H9 (cell line): ENCODE results near the gene CXCL9. TPM values are rescaled to one million over a fixed set of nuclear protein-coding genes. Genes with fewer than 3 reads are reported as not detected.

ENCODE experiments used
- DNase-seq: peaks from one replicate; pipeline ENCODE4 v3.0.0-alpha.2; 2017
- H2AFZ ChIP-seq: one replicate; pipeline ENCODE4 v1.6.1; 2013; ENCODE audit warnings: mild to moderate bottlenecking, low read length, control low read depth, moderate library complexity
- H2AK5ac ChIP-seq: 2 replicates; pipeline ENCODE4 v1.6.1; 2013; ENCODE audit warnings: low read length, control low read depth, mixed read lengths; ENCODE audit not compliant: insufficient read length
- H2BK120ac ChIP-seq: one replicate; pipeline ENCODE4 v1.6.1; 2013; ENCODE audit warnings: low read depth, mild to moderate bottlenecking, low read length, control low read depth, inconsistent platforms; ENCODE audit not compliant: poor library complexity, severe bottlenecking
- H2BK12ac ChIP-seq: 2 replicates; pipeline ENCODE4 v1.6.1; 2013; ENCODE audit warnings: low read length, control low read depth, mixed read lengths, low read depth; ENCODE audit not compliant: insufficient read length
- H2BK15ac ChIP-seq: 2 replicates; pipeline ENCODE4 v1.6.1; 2013; ENCODE audit warnings: low read depth, low read length, control low read depth
- H2BK20ac ChIP-seq: one replicate; pipeline ENCODE4 v1.6.1; 2013; ENCODE audit warnings: low read depth, mild to moderate bottlenecking, low read length, control low read depth, inconsistent platforms; ENCODE audit not compliant: poor library complexity, severe bottlenecking
- H2BK5ac ChIP-seq: 2 replicates; pipeline ENCODE4 v1.6.1; 2013; ENCODE audit warnings: low read length, control low read depth, mixed read lengths; ENCODE audit not compliant: insufficient read length
- H3K14ac ChIP-seq: 2 replicates; pipeline ENCODE4 v1.6.1; 2013; ENCODE audit warnings: low read length, control low read depth; ENCODE audit not compliant: insufficient read depth
- H3K18ac ChIP-seq: 2 replicates; pipeline ENCODE4 v1.6.1; 2013; ENCODE audit warnings: low read depth, mild to moderate bottlenecking, mixed read lengths, low read length, control low read depth; ENCODE audit not compliant: insufficient read length
- H3K23ac ChIP-seq: 2 replicates; pipeline ENCODE4 v1.6.1; 2013; ENCODE audit warnings: low read length, control low read depth, mixed read lengths, low read depth; ENCODE audit not compliant: insufficient read length
- H3K23me2 ChIP-seq: 2 replicates; pipeline ENCODE4 v1.6.1; 2013; ENCODE audit warnings: low read depth, mild to moderate bottlenecking, mixed read lengths, low read length, control low read depth; ENCODE audit not compliant: insufficient read length, poor library complexity, severe bottlenecking
- H3K27ac ChIP-seq: 2 replicates; pipeline ENCODE4 v1.5.1; 2013; ENCODE audit warnings: low read length, control low read depth, mixed read lengths, low read depth; ENCODE audit not compliant: insufficient read length
- H3K27me3 ChIP-seq: 2 replicates; pipeline ENCODE4 v1.6.1; 2013; ENCODE audit warnings: low read length, control low read depth, inconsistent platforms; ENCODE audit not compliant: insufficient read depth
- H3K4ac ChIP-seq: 2 replicates; pipeline ENCODE4 v1.6.1; 2013; ENCODE audit warnings: low read depth, mild to moderate bottlenecking, control low read depth, inconsistent platforms, low read length, moderate library complexity
- H3K4me1 ChIP-seq: 2 replicates; pipeline ENCODE4 v1.6.1; 2013; ENCODE audit warnings: low read length, control low read depth, inconsistent platforms; ENCODE audit not compliant: insufficient read depth
- H3K4me2 ChIP-seq: 2 replicates; pipeline ENCODE4 v1.6.1; 2013; ENCODE audit warnings: low read length, control low read depth, mixed read lengths; ENCODE audit not compliant: insufficient read length, insufficient read depth
- H3K56ac ChIP-seq: 2 replicates; pipeline ENCODE4 v1.6.1; 2013; ENCODE audit warnings: low read depth, mild to moderate bottlenecking, mixed read lengths, low read length, control low read depth; ENCODE audit not compliant: insufficient read length
- H3K79me1 ChIP-seq: 2 replicates; pipeline ENCODE4 v1.6.1; 2013; ENCODE audit warnings: low read depth, mild to moderate bottlenecking, moderate library complexity, low read length, control low read depth, inconsistent platforms; ENCODE audit not compliant: insufficient read depth, poor library complexity, severe bottlenecking
- H3K79me2 ChIP-seq: 2 replicates; pipeline ENCODE4 v1.6.1; 2013; ENCODE audit warnings: low read length, control low read depth, inconsistent platforms; ENCODE audit not compliant: insufficient read depth
- H3K9ac ChIP-seq: 2 replicates; pipeline ENCODE4 v1.6.1; 2013; ENCODE audit warnings: low read length, control low read depth, mixed read lengths; ENCODE audit not compliant: insufficient read length; ENCODE audit errors: extremely low read depth
- H3K9me3 ChIP-seq: one replicate; pipeline ENCODE4 v1.6.1; 2013; ENCODE audit warnings: low read depth, low read length, inconsistent platforms; ENCODE audit not compliant: control insufficient read depth
- H3T11ph ChIP-seq: one replicate; pipeline ENCODE4 v1.6.1; 2013; ENCODE audit warnings: mild to moderate bottlenecking, low read length, control low read depth, inconsistent platforms
- H4K20me1 ChIP-seq: one replicate; pipeline ENCODE4 v1.6.1; 2013; ENCODE audit not compliant: control insufficient read depth, insufficient read length, insufficient read depth
- H4K5ac ChIP-seq: 2 replicates; pipeline ENCODE4 v1.6.1; 2013; ENCODE audit warnings: low read depth, mild to moderate bottlenecking, mixed read lengths, low read length, control low read depth; ENCODE audit not compliant: insufficient read length
- H4K8ac ChIP-seq: replicated peaks from 2 replicates; pipeline ENCODE4 v1.6.1; 2013; ENCODE audit warnings: low read length, control low read depth, mixed read lengths, low read depth; ENCODE audit not compliant: insufficient read length
- H4K91ac ChIP-seq: 2 replicates; pipeline ENCODE4 v1.6.1; 2013; ENCODE audit warnings: low read depth, mild to moderate bottlenecking, moderate library complexity, mixed read lengths, low read length, control low read depth; ENCODE audit not compliant: insufficient read length
- H3K27ac Mint-ChIP-seq, 3 experiments: 2 replicates in 2 of 3; 3 replicates in 1 of 3; pipeline ENCODE4 v1.8.0; 2020 to 2021; ENCODE audit warnings: mixed read lengths in 3 of 3, mild to moderate bottlenecking in 1 of 3, moderate library complexity in 1 of 3
- H3K27me3 Mint-ChIP-seq: 2 replicates; pipeline ENCODE4 v1.8.0; 2021; ENCODE audit warnings: low read depth, mild to moderate bottlenecking, moderate library complexity, mixed read lengths
- H3K36me3 Mint-ChIP-seq, 3 experiments: 2 replicates in 2 of 3; 3 replicates in 1 of 3; pipeline ENCODE4 v1.8.0; 2020 to 2021; ENCODE audit warnings: low read depth in 3 of 3, mixed read lengths in 3 of 3; ENCODE audit not compliant: insufficient read depth in 1 of 3
- H3K4me1 Mint-ChIP-seq, 2 experiments: 2 replicates each; pipeline ENCODE4 v1.8.0; 2020; ENCODE audit warnings: mixed read lengths in 2 of 2
- H3K4me3 Mint-ChIP-seq, 2 experiments: 2 replicates in 1 of 2; 3 replicates in 1 of 2; pipeline ENCODE4 v1.8.0; 2020 to 2021; ENCODE audit warnings: mild to moderate bottlenecking in 2 of 2, mixed read lengths in 2 of 2, moderate library complexity in 1 of 2
- H3K9me3 Mint-ChIP-seq, 2 experiments: 2 replicates in 1 of 2; 3 replicates in 1 of 2; pipeline ENCODE4 v1.8.0; 2020; ENCODE audit warnings: mild to moderate bottlenecking in 2 of 2, mixed read lengths in 2 of 2, moderate library complexity in 1 of 2
- CTCF ChIP-seq: fragments of 200-600 bp; sonication (generic); conservative IDR thresholded peaks from 3 replicates; pipeline ENCODE4 v1.8.0; 2021; ENCODE audit warnings: antibody characterized with exemption, mild to moderate bottlenecking
- WGBS: extraction: QIAGEN DNeasy Blood & Tissue Kit; methylation state at CpG from one replicate; pipeline ENCODE4 v1.1.7; 2013; ENCODE audit warnings: missing lambda C conversion rate, low lambda C conversion rate, mixed read lengths; ENCODE audit not compliant: insufficient read length; ENCODE audit errors: extremely low coverage; 5-methylcytosine and 5-hydroxymethylcytosine counted together
- total RNA-seq: library from RNA; stranded (reverse); gene quantifications from 2 replicates; pipeline ENCODE4 v1.2.1, GENCODE V29; 2021

CXCL9 gene
- total RNA-seq, 1 experiment from 2014 or later, result not detected

GRCh38 chr4:76010576-76010975 is 3.3 kb upstream of the CXCL9 start:
- H3T11ph ChIP-seq, result no peak overlapping the region
- no peaks in the 10 kb centered on the region for H3K27me3 ChIP-seq
- H4K8ac ChIP-seq, result no peak overlapping the region
- H3K4me1 ChIP-seq, result peaks cover 10% of the 10 kb centered on the region; the same call in 1 of the 2 replicates
- no peak overlapping the region for H3K4me3 Mint-ChIP-seq
- H2AFZ ChIP-seq, result no peak overlapping the region
- peaks cover 16 to 19% of the 10 kb centered on the region in 2 experiments for H3K4me1 Mint-ChIP-seq
- H3K27me3 Mint-ChIP-seq, result peaks cover 9% of the 10 kb centered on the region; the same call in 1 of the 2 replicates
- no peak overlapping the region for H4K91ac ChIP-seq
- H2BK20ac ChIP-seq, result no peak overlapping the region
- H3K79me1 ChIP-seq, result no peaks in the 10 kb centered on the region
- no peaks in the 10 kb centered on the region for H3K9me3 Mint-ChIP-seq
- H3K9ac ChIP-seq, result no peak overlapping the region
- no peaks in the 10 kb centered on the region for H3K79me2 ChIP-seq
- no peak overlapping the region for H3K14ac ChIP-seq
- no peak overlapping the region for H2BK15ac ChIP-seq
- no peak overlapping the region for H2AK5ac ChIP-seq
- peak overlapping the region in 1 of 3 experiments; percentile 34; a peak in 1 of 7 replicates for H3K27ac Mint-ChIP-seq
- DNase-seq, result no peak
- H3K23me2 ChIP-seq, result no peaks in the 10 kb centered on the region
- H3K4me2 ChIP-seq, result no peak overlapping the region
- H3K27ac ChIP-seq, result no peak overlapping the region
- no CpG with 5 or more reads among the region's 13 CpGs for WGBS
- H3K4ac ChIP-seq, result no peak overlapping the region
- H4K5ac ChIP-seq, result no peak overlapping the region
- no peak for TF ChIP-seq CTCF
- no peak overlapping the region for H2BK12ac ChIP-seq
- H3K56ac ChIP-seq, result no peak overlapping the region
- no peaks in the 10 kb centered on the region for H4K20me1 ChIP-seq
- H3K36me3 Mint-ChIP-seq, result no peaks in the 10 kb centered on the region
- H3K9me3 ChIP-seq, result no peaks in the 10 kb centered on the region
- no peak overlapping the region for H2BK120ac ChIP-seq
- H3K18ac ChIP-seq, result no peak overlapping the region
- H3K23ac ChIP-seq, result no peak overlapping the region
- no peak overlapping the region for H2BK5ac ChIP-seq
